ENCODE measurements around the gene HMX1.

DNA sequence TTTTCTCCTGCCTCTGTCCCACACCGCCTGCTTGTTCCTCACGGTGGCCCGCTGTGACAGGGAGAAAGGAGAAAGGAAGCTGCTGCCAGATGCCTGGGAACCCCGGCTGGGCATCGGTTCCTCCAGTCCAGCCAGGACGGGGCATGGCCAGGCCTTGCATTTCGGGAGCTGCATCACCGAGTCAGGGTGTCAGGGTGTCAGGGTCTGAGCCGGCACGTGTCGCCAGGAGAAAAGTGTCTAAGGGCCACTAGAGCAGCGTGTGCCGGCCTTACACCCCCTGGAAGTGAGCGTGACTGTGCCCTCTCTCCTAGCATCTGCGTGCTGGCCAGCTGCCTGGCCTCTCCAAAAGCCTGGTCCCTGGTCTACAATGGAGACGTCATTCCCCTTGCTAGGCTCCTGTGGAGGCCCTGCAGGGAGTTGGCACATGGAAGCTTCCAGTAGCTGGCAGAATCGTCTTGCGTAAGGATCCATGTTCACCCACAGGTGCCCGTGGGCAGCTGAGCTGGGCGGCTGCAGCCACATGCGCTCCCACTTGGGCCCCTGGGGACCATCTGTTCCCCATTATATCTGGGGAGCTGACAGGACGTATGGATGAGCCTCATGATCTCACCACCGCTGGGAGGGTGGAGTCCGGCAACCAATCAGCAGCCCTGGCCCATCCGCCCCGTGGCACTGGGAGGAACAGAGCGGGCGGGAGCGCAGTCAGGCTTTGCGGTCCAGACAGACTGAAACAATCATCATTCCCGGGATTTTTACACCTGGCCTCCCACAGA lies 39.9 kb upstream of the HMX1 start:
- TF ChIP-seq POLR2AphosphoS5 (IDR thresholded peaks at IDR 0.05; ENCODE audit: borderline replicate concordance, low read depth, low read length) = no peak
- TF ChIP-seq EZH2 (IDR thresholded peaks at IDR 0.05) = no peak
- TF ChIP-seq FOXP2 (optimal IDR thresholded peaks at IDR 0.05; ENCODE audit: control extremely low read depth, extremely low read length, insufficient read depth) = no peak
